WTC11 (cell line): ENCODE data around the gene SEMA4D.

Experiments
- ATF2 ChIP-seq: sonication (generic); formaldehyde crosslinking; IDR thresholded peaks from 2 replicates; pipeline ENCODE4 v1.8.1; 2022; ENCODE audit warnings: low read depth, missing genetic modification reagents, borderline replicate concordance
- CTCF ChIP-seq: fragments of 200-600 bp; IDR thresholded peaks from 2 replicates; pipeline ENCODE4 v1.8.0; 2022; ENCODE audit warnings: antibody characterized with exemption
- E2F4 ChIP-seq: sonication (generic); formaldehyde crosslinking; IDR thresholded peaks from 2 replicates; pipeline ENCODE4 v1.8.1; 2022; ENCODE audit warnings: low read depth, mild to moderate bottlenecking, moderate library complexity, missing genetic modification reagents, borderline replicate concordance
- ESRRA ChIP-seq: sonication (generic); formaldehyde crosslinking; IDR thresholded peaks from 2 replicates; pipeline ENCODE4 v1.8.1; 2022; ENCODE audit warnings: mild to moderate bottlenecking, missing genetic modification reagents, borderline replicate concordance
- ETV6 ChIP-seq: sonication (generic); formaldehyde crosslinking; IDR thresholded peaks from 2 replicates; pipeline ENCODE4 v1.8.1; 2022; ENCODE audit warnings: mild to moderate bottlenecking, missing genetic modification reagents
- IRF2 ChIP-seq: sonication (generic); formaldehyde crosslinking; IDR thresholded peaks from 2 replicates; pipeline ENCODE4 v1.8.0; 2022; ENCODE audit warnings: low read depth, missing genetic modification reagents, borderline replicate concordance
- RELA ChIP-seq: sonication (generic); formaldehyde crosslinking; IDR thresholded peaks from 2 replicates; pipeline ENCODE4 v1.8.1; 2022; ENCODE audit warnings: missing genetic modification reagents, mild to moderate bottlenecking, borderline replicate concordance
- TCF7 ChIP-seq: sonication (generic); formaldehyde crosslinking; IDR thresholded peaks from 2 replicates; pipeline ENCODE4 v1.8.0; 2022; ENCODE audit warnings: mild to moderate bottlenecking, low read depth, missing genetic modification reagents, moderate library complexity
- TEAD1 ChIP-seq: sonication (generic); formaldehyde crosslinking; IDR thresholded peaks from 2 replicates; pipeline ENCODE4 v1.8.0; 2022; ENCODE audit warnings: mild to moderate bottlenecking, missing genetic modification reagents
- ZNF121 ChIP-seq: sonication (generic); formaldehyde crosslinking; IDR thresholded peaks from 2 replicates; pipeline ENCODE4 v1.8.0; 2023; ENCODE audit warnings: missing genetic modification reagents
- ZNF138 ChIP-seq: sonication (generic); formaldehyde crosslinking; conservative IDR thresholded peaks from 2 replicates; pipeline ENCODE4 v1.8.1; 2022; ENCODE audit warnings: mild to moderate bottlenecking, moderate library complexity, missing genetic modification reagents

GRCh38 chr9:89471390-89471789 lies 26.5 kb downstream of the SEMA4D start:
- TF ChIP-seq TEAD1 (no peak), IRF2 (CRISPR knock-in tag) (no peak), CTCF (no peak), ZNF138 (CRISPR knock-in tag) (no peak), ATF2 (CRISPR knock-in tag) (no peak), ETV6 (CRISPR knock-in tag) (no peak), RELA (CRISPR knock-in tag) (no peak), ZNF121 (CRISPR knock-in tag) (no peak), TCF7 (CRISPR knock-in tag) (no peak), ESRRA (CRISPR knock-in tag) (no peak), E2F4 (no peak)
